ENCODE data around the gene ZNF346.

Gene ZNF346

GRCh38 chr5:177020033-177020432, 2.5 kb upstream of the ZNF346 start:
- Histone ChIP-seq H3K27ac (no peak overlapping the region), H3K4me1 (ENCODE audit: low read depth, poor library complexity, severe bottlenecking) (peaks cover 16% of the 10 kb centered on the region), H2AFZ (ENCODE audit: low read depth) (no peak overlapping the region), H3K4me2 (no peak overlapping the region), H3K79me2 (ENCODE audit: insufficient read depth, low read depth) (peaks cover 5% of the 10 kb centered on the region; the same call in 1 of the 2 replicates), H3K9ac (no peak overlapping the region), H4K20me1 (ENCODE audit: insufficient read depth) (no peaks in the 10 kb centered on the region), H3K36me3 (ENCODE audit: insufficient read depth) (no peaks in the 10 kb centered on the region), H3K4me3 (IDR thresholded peaks at IDR 0.05; ENCODE audit: insufficient read depth, low read depth, low read length) (no peak overlapping the region), H3K27me3 (ENCODE audit: insufficient read depth, low read depth) (no peaks in the 10 kb centered on the region)
- TF ChIP-seq CTCF (conservative IDR thresholded peaks at IDR 0.05; ENCODE audit: low read depth, low read length), result no peak

GRCh38 chr5:177023303-177023664, 788 bp downstream of the ZNF346 start:
- Histone ChIP-seq H4K20me1 (ENCODE audit: insufficient read depth) (no peaks in the 10 kb centered on the region), H3K4me1 (ENCODE audit: low read depth, poor library complexity, severe bottlenecking) (peaks cover 20% of the 10 kb centered on the region), H3K9ac (peak overlapping the region; percentile 71; the same call in 1 of the 2 replicates), H3K4me3 (IDR thresholded peaks at IDR 0.05; ENCODE audit: insufficient read depth, low read depth, low read length) (no peak overlapping the region), H3K27ac (no peak overlapping the region), H3K79me2 (ENCODE audit: insufficient read depth, low read depth) (peaks cover 5% of the 10 kb centered on the region; the same call in 1 of the 2 replicates), H3K27me3 (ENCODE audit: insufficient read depth, low read depth) (no peaks in the 10 kb centered on the region), H3K36me3 (ENCODE audit: insufficient read depth) (no peaks in the 10 kb centered on the region), H2AFZ (ENCODE audit: low read depth) (peak overlapping the region; percentile 86; the same call in 1 of the 2 replicates), H3K4me2 (peak overlapping the region; percentile 57; the same call in 1 of the 2 replicates)
- TF ChIP-seq CTCF (conservative IDR thresholded peaks at IDR 0.05; ENCODE audit: low read depth, low read length), result no peak

- H3K36me3 ChIP-seq (ENCODE audit: insufficient read depth), result no peaks in the 10 kb centered on the region
- no peak overlapping the region for H3K9ac ChIP-seq
- H3K4me2 ChIP-seq, result no peak overlapping the region
- no peaks in the 10 kb centered on the region for H3K27me3 ChIP-seq (ENCODE audit: insufficient read depth, low read depth)
- no peaks in the 10 kb centered on the region for H4K20me1 ChIP-seq (ENCODE audit: insufficient read depth)
- H3K27ac ChIP-seq, result no peak overlapping the region
- peaks cover 5% of the 10 kb centered on the region; the same call in 1 of the 2 replicates for H3K79me2 ChIP-seq (ENCODE audit: insufficient read depth, low read depth)
- no peak overlapping the region for H3K4me3 ChIP-seq (IDR thresholded peaks at IDR 0.05; ENCODE audit: insufficient read depth, low read depth, low read length)
- no peak overlapping the region for H2AFZ ChIP-seq (ENCODE audit: low read depth)
- TF ChIP-seq CTCF (conservative IDR thresholded peaks at IDR 0.05; ENCODE audit: low read depth, low read length), result no peak
- peaks cover 20% of the 10 kb centered on the region for H3K4me1 ChIP-seq (ENCODE audit: low read depth, poor library complexity, severe bottlenecking)
Measured at GRCh38 chr5:177024559-177024958, 2.1 kb downstream of the ZNF346 start.

GRCh38 chr5:177025101-177025601, 2.7 kb downstream of the ZNF346 start:
- Histone ChIP-seq H2AFZ (ENCODE audit: low read depth) (no peak overlapping the region), H3K79me2 (ENCODE audit: insufficient read depth, low read depth) (peaks cover 5% of the 10 kb centered on the region; the same call in 1 of the 2 replicates), H3K4me3 (IDR thresholded peaks at IDR 0.05; ENCODE audit: insufficient read depth, low read depth, low read length) (no peak overlapping the region), H3K9ac (no peak overlapping the region), H3K27ac (no peak overlapping the region), H3K36me3 (ENCODE audit: insufficient read depth) (no peaks in the 10 kb centered on the region), H4K20me1 (ENCODE audit: insufficient read depth) (no peaks in the 10 kb centered on the region), H3K4me1 (ENCODE audit: low read depth, poor library complexity, severe bottlenecking) (peaks cover 20% of the 10 kb centered on the region), H3K4me2 (no peak overlapping the region), H3K27me3 (ENCODE audit: insufficient read depth, low read depth) (no peaks in the 10 kb centered on the region)
- TF ChIP-seq CTCF (conservative IDR thresholded peaks at IDR 0.05; ENCODE audit: low read depth, low read length), result no peak

Measured in KMS-11 (cell line).